Psoas muscle (tissue), 8 donors: ENCODE data around the gene CLCNKA. TPM values are rescaled to one million over a fixed set of nuclear protein-coding genes. Genes with fewer than 3 reads are reported as not detected.
"Not testable (repeated sequence)": the region's sequence is repeated elsewhere in the genome, so short reads cannot be mapped to it uniquely, and the experiment has no call there.

Experiments
- ATAC-seq, 4 donors: fragments of 200-7000 bp; cut with Tn5 transposase; one replicate each; pipeline ENCODE4 v1.9.1; 2020; ENCODE audit warnings: moderate library complexity in 3 of 4, mild to moderate bottlenecking in 2 of 4
- DNase-seq, 2 donors: peaks; one replicate each; pipeline ENCODE4 v3.0.0-alpha.2; 2020
- H3K27ac ChIP-seq: fragments of 200-600 bp; one replicate; pipeline ENCODE4 v1.8.0; 2022
- H3K27me3 ChIP-seq, 3 donors: fragments of 200-600 bp in 1 of 3; one replicate each; pipeline versions ENCODE4 v1.6.1 to v1.8.0; 2013 to 2022; ENCODE audit warnings: low read length in 2 of 3, mild to moderate bottlenecking in 2 of 3, moderate library complexity in 1 of 3; ENCODE audit not compliant: insufficient read depth in 3 of 3
- H3K36me3 ChIP-seq, 2 donors: fragments of 200-600 bp in 1 of 2; one replicate each; pipeline versions ENCODE4 v1.6.1 to v1.8.0; 2013 to 2022; ENCODE audit warnings: low read depth in 1 of 2, mild to moderate bottlenecking in 1 of 2, moderate library complexity in 1 of 2; ENCODE audit not compliant: insufficient read depth in 1 of 2
- H3K4me1 ChIP-seq: fragments of 200-600 bp; one replicate; pipeline ENCODE4 v1.8.0; 2022
- H3K4me3 ChIP-seq: fragments of 200-600 bp; one replicate; pipeline ENCODE4 v1.8.0; 2022; ENCODE audit warnings: mild to moderate bottlenecking
- H3K9me3 ChIP-seq: fragments of 200-600 bp; one replicate; pipeline ENCODE4 v1.8.0; 2022
- CTCF ChIP-seq: fragments of 200-600 bp; IDR thresholded peaks from one replicate; pipeline ENCODE4 v1.8.0; 2022; ENCODE audit warnings: antibody characterized with exemption
- WGBS, 3 donors: extraction: QIAGEN DNeasy Blood & Tissue Kit; methylation state at CpG; one replicate each; pipeline versions ENCODE4 v1.1.6 to v1.1.7; 2013; 5-methylcytosine and 5-hydroxymethylcytosine counted together
- intact Hi-C, 2 donors: fragments of 100-400 bp; cut with DNase I; formaldehyde crosslinking; loops; one replicate each; pipeline versions ENCODE4 v1.11.0 to v1.14.2; 2022
- polyA plus RNA-seq, 3 donors: library from polyadenylated mRNA; stranded (reverse); fragments of 200-250 nt; gene quantifications; one replicate each; pipeline ENCODE4 v1.2.3, GENCODE V29; 2013
- total RNA-seq, 4 donors: library from RNA; stranded (reverse); fragmentation: NEBNext Ultra II Directional in 2 of 4; extraction: Animal tissue kit (Norgen Biotek cat#: 25700) in 2 of 4; gene quantifications; one replicate each; pipeline versions ENCODE4 v1.2.1 to v1.2.4, GENCODE V29; 2021 to 2023
- donor health status: healthy with polysubstance abuse.
- donor health status: DM: no; HTN: no; CAD: no; lungs with moderate emphysema.
- donor health status: Bipolar disorder and iron deficiency.
- donor health status: healthy.
- donor health status: DM: yes; HTN: yes; CAD: no.
- donor health status: DM: no; HTN: no; CAD: no.
- donor health status: DM: no; HTN: no; CAD: no.
- donor health status: DM: yes; HTN: yes; CAD: no.

Gene CLCNKA
- total and polyA plus RNA-seq, 7 donors = 0.30 to 2.2 (median 1.2) TPM

GRCh38 chr1:15994590-15995351, 27.1 kb upstream of the CLCNKA start:
- intact Hi-C loops = loop anchor here (2.0 to 5.0 kb wide), 3 partner anchors 177 to 178 kb away; no protein-coding TSS in a partner anchor
- H3K4me1 ChIP-seq = no peaks in the 10 kb centered on the region
- no peaks in the 10 kb centered on the region for H3K9me3 ChIP-seq
- TF ChIP-seq CTCF = peak; percentile 66
- no peak overlapping the region for H3K27ac ChIP-seq
- no peaks in the 10 kb centered on the region for H3K27me3 ChIP-seq
- no peaks in the 10 kb centered on the region for H3K36me3 ChIP-seq
- ATAC-seq (peak; percentile 73 to 89 (median 82)), DNase-seq (peak; percentile 68 to 78)
- WGBS, 3 donors = 55 to 65% (median 55%) methylated on average over 11 of the region's 11 CpGs
- no peak overlapping the region for H3K4me3 ChIP-seq

- WGBS, 3 donors = 76 to 82% (median 80%) methylated on average over 9 of the region's 9 CpGs
- no peak overlapping the region for H3K27ac ChIP-seq
- no peak for TF ChIP-seq CTCF
- no peak overlapping the region for H3K4me3 ChIP-seq
- H3K4me1 ChIP-seq = no peaks in the 10 kb centered on the region
- no peaks in the 10 kb centered on the region for H3K9me3 ChIP-seq
- intact Hi-C loops = loop anchor here (5.0 kb wide), 2 partner anchors 175 to 180 kb away; no protein-coding TSS in a partner anchor
- DNase-seq (no peak), ATAC-seq (peak in 2 of 4 donors; percentile 9 to 11)
- no peaks in the 10 kb centered on the region for H3K27me3 ChIP-seq
- no peaks in the 10 kb centered on the region for H3K36me3 ChIP-seq
These were observed 24.7 kb upstream of the CLCNKA start for GRCh38 chr1:15997076-15997585.

DNA sequence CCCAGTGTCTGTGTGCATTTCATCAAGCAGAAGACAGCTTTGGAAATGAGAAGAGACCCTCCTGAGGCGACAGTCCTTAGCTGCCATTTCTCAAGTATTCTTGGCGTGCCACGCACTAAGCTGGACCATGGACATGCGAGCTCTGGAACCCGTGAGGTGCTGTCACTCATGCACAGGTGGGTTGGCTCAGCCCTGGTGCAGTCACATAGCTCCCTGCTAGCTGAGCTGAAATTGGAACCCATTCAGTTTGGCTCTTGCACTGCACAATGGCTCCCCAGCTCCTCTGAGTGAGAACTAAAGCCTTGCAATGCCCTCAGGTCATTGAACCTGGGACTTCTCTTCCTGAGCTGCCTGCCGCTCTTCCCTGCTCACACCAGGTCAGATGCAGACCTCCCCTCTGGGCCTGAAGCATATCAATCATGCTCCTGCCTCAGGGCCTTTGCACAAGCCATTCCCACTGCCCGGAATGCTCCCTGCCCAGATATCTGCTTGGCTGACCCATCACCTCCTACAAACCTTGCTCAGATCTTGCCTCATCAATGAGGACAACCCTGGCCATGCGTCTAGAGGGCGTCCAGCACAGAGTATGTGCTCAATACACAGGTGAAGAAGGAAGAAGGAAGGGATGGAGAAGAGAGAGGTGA, 24.1 kb upstream of the CLCNKA start:
- no peak overlapping the region for H3K27ac ChIP-seq
- no peak for TF ChIP-seq CTCF
- DNase-seq = no peak
- ATAC-seq = peak in 3 of 4 donors; percentile 36 to 84 (median 73)
- intact Hi-C loops = loop anchor here (5.0 kb wide), 2 partner anchors 175 to 180 kb away; no protein-coding TSS in a partner anchor
- no peaks in the 10 kb centered on the region for H3K27me3 ChIP-seq
- H3K9me3 ChIP-seq = no peaks in the 10 kb centered on the region
- H3K36me3 ChIP-seq = no peaks in the 10 kb centered on the region
- WGBS, 3 donors = 66 to 76% (median 74%) methylated on average over 9 of the region's 9 CpGs
- no peaks in the 10 kb centered on the region for H3K4me1 ChIP-seq
- no peak overlapping the region for H3K4me3 ChIP-seq

DNA sequence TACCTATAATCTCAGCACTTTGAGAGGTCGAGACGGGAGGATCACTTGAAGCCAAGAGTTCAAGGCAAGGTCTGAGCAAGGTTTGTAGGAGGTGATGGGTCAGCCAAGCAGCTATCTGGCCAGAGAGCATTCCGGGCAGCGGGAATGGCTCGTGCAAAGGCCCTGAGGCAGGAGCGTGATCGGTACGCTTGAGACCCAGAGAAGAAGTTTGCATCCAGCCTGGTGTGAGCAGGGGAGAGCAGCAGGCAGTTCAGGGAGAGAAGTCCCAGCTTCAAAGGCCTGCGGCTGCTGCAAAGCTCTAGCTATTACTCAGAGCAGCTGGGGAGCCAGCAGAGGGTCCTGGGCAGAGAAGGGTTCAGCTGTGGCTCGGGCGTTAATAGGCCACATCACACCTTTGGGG, 22.9 kb upstream of the CLCNKA start:
- H3K4me3 ChIP-seq = no peak overlapping the region
- no peaks in the 10 kb centered on the region for H3K36me3 ChIP-seq
- H3K9me3 ChIP-seq = no peaks in the 10 kb centered on the region
- DNase-seq (no peak), ATAC-seq (no peak)
- H3K4me1 ChIP-seq = no peaks in the 10 kb centered on the region
- no peak for TF ChIP-seq CTCF
- intact Hi-C loops = loop anchor here (5.0 kb wide), 2 partner anchors 173 to 182 kb away; no protein-coding TSS in a partner anchor
- no peak overlapping the region for H3K27ac ChIP-seq
- WGBS, 3 donors = 93 to 94% (median 93%) methylated on average over 11 of the region's 11 CpGs
- no peaks in the 10 kb centered on the region for H3K27me3 ChIP-seq

DNA sequence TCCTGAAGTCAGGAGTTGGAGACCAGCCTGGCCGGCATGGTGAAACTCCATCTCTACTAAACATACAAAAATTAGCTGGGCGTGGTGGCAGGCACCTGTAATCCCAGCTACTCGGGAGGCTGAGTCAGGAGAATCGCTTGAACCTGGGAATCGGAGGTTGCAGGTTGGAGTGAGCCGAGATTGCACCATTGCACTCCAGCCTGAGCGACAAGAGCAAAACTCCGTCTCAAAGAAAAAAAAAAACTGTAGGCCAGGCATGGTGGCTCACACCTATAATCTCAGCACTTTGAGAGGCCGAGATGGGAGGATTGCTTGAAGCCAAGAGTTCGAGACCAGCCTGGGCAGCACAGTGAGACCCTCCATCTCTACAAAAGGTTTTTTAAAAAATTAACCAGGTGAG, 20.6 kb upstream of the CLCNKA start:
- H3K36me3 ChIP-seq, H3K27me3 ChIP-seq, H3K27ac ChIP-seq, ATAC-seq, intact Hi-C loops, H3K9me3 ChIP-seq, H3K4me1 ChIP-seq, DNase-seq, H3K4me3 ChIP-seq: not testable (repeated sequence)
- WGBS, 3 donors = 80 to 94% (median 87%) methylated on average over 10 of the region's 10 CpGs
